PC-3 (cell line): ENCODE data around the gene PTK6. TPM values are rescaled to one million over a fixed set of nuclear protein-coding genes. Genes with fewer than 3 reads are reported as not detected.

Experiments used
- ATAC-seq: fragments of 200-7000 bp; cut with Tn5 transposase; 2 replicates; pipeline ENCODE4 v1.9.1; 2020; ENCODE audit warnings: mild to moderate bottlenecking, moderate library complexity
- BruUV-seq: library from RNA; stranded (reverse); fragments of 400-500 nt; replicated peaks from 2 replicates; lab custom pipeline; 2021; lab: Mats Ljungman, UMichigan
- CTCF ChIA-PET: fragments of 300-600 bp; sonication (Branson Sonifier 250); formaldehyde crosslinking; loops from one replicate; lab custom pipeline; 2022; ENCODE audit warnings: antibody characterized with exemption; lab: Charles Lee
- POLR2A ChIA-PET: fragments of 300-600 bp; sonication (Branson Sonifier 250); formaldehyde crosslinking; loops from one replicate; lab custom pipeline; 2022; ENCODE audit warnings: antibody characterized with exemption; ENCODE audit not compliant: unreplicated experiment; lab: Charles Lee
- DNase-seq: peaks from one replicate; pipeline ENCODE4 v3.0.0-alpha.2; 2015
- H2AFZ ChIP-seq: fragments of 300-600 bp; sonication (generic); 2 replicates; pipeline ENCODE4 v1.6.0; 2016; ENCODE audit warnings: antibody characterized with exemption, low read length
- H3F3A ChIP-seq: fragments of 300-600 bp; sonication (generic); one replicate; pipeline ENCODE4 v1.6.0; 2017; ENCODE audit warnings: antibody characterized with exemption, low read length, control low read depth, mild to moderate bottlenecking; ENCODE audit not compliant: unreplicated experiment
- H3K27ac ChIP-seq: fragments of 300-600 bp; sonication (generic); 2 replicates; pipeline ENCODE4 v1.5.1; 2016; ENCODE audit warnings: mild to moderate bottlenecking, low read length
- H3K27me3 ChIP-seq: fragments of 300-600 bp; sonication (generic); 2 replicates; pipeline ENCODE4 v1.6.1; 2016; ENCODE audit warnings: low read length, mixed read lengths
- H3K36me3 ChIP-seq: fragments of 300-600 bp; sonication (generic); 2 replicates; pipeline ENCODE4 v1.6.1; 2016; ENCODE audit warnings: low read depth, mixed run types, low read length, mixed read lengths
- H3K4me1 ChIP-seq: fragments of 300-600 bp; sonication (generic); 2 replicates; pipeline ENCODE4 v1.5.1; 2016; ENCODE audit warnings: low read length; ENCODE audit not compliant: insufficient read depth
- H3K4me2 ChIP-seq: fragments of 300-600 bp; sonication (generic); 2 replicates; pipeline ENCODE4 v1.6.0; 2016; ENCODE audit warnings: low read length
- H3K4me3 ChIP-seq: fragments of 300-600 bp; sonication (generic); 2 replicates; pipeline ENCODE4 v1.5.1; 2016; ENCODE audit warnings: mild to moderate bottlenecking, low read length, mixed read lengths
- H3K79me2 ChIP-seq: fragments of 300-600 bp; sonication (generic); 2 replicates; pipeline ENCODE4 v1.6.1; 2017; ENCODE audit warnings: low read length, mixed read lengths
- H3K9ac ChIP-seq: fragments of 300-600 bp; sonication (generic); 2 replicates; pipeline ENCODE4 v1.6.0; 2016; ENCODE audit warnings: mild to moderate bottlenecking, low read length
- H3K9me2 ChIP-seq: fragments of 300-600 bp; sonication (generic); replicated peaks from 2 replicates; pipeline ENCODE4 v1.6.1; 2016; ENCODE audit warnings: mixed run types, low read length, mixed read lengths
- H3K9me3 ChIP-seq: fragments of 300-600 bp; sonication (generic); 2 replicates; pipeline ENCODE4 v1.6.1; 2016; ENCODE audit warnings: low read length, mixed read lengths
- H4K20me1 ChIP-seq: fragments of 300-600 bp; sonication (generic); 2 replicates; pipeline ENCODE4 v1.6.1; 2016; ENCODE audit warnings: low read length, mixed read lengths
- CTCF ChIP-seq: fragments of 300-600 bp; sonication (generic); conservative IDR thresholded peaks from 2 replicates; pipeline ENCODE4 v1.5.1; 2017; ENCODE audit warnings: antibody characterized with exemption, low read depth, mild to moderate bottlenecking, low read length
- EZH2 ChIP-seq: fragments of 300-600 bp; sonication (generic); IDR thresholded peaks from one replicate; pipeline ENCODE4 v1.6.1; 2017; ENCODE audit warnings: antibody characterized with exemption, mild to moderate bottlenecking, low read length; ENCODE audit not compliant: unreplicated experiment
- EZH2phosphoT487 ChIP-seq: fragments of 300-600 bp; sonication (generic); IDR thresholded peaks from 2 replicates; pipeline ENCODE4 v1.6.1; 2018; ENCODE audit warnings: mild to moderate bottlenecking, antibody characterized with exemption, low read length, borderline replicate concordance
- intact Hi-C: fragments of 100-400 bp; cut with micrococcal nuclease; formaldehyde crosslinking; loops from 2 replicates; pipeline ENCODE4 v1.9.0; 2023
- total RNA-seq: library from RNA; depleted of rRNA; stranded (reverse); fragments of >200 nt; gene quantifications from 2 replicates; pipeline ENCODE4 v1.2.3, GENCODE V29; 2014

Gene PTK6
- total RNA-seq, 1 experiment from 2014 or later, result 11.1 TPM

GRCh38 chr20:63501818-63502670 is 35.1 kb downstream of the PTK6 start:
- Histone ChIP-seq H3K9ac (no peak overlapping the region), H3K27ac (no peak overlapping the region), H4K20me1 (no peaks in the 10 kb centered on the region), H3K4me3 (no peak overlapping the region), H3K79me2 (peaks cover 14% of the 10 kb centered on the region), H3F3A (no peaks in the 10 kb centered on the region), H3K4me2 (no peak overlapping the region), H2AFZ (no peak overlapping the region), H3K4me1 (peaks cover 9% of the 10 kb centered on the region), H3K27me3 (no peaks in the 10 kb centered on the region), H3K9me3 (no peaks in the 10 kb centered on the region), H3K9me2 (no peaks in the 10 kb centered on the region), H3K36me3 (no peaks in the 10 kb centered on the region)
- TF ChIP-seq EZH2phosphoT487 (no peak), CTCF (no peak), EZH2 (no peak)
- DNase-seq (no peak), ATAC-seq (no peak)
- intact Hi-C loops, result no loop called here
- POLR2A ChIA-PET, result no interaction called here
- BruUV-seq, result no TSS peak
- CTCF ChIA-PET, result no interaction called here

- no peaks in the 10 kb centered on the region for H3K9me3 ChIP-seq
- H3K9ac ChIP-seq, result no peak overlapping the region
- peaks cover 21% of the 10 kb centered on the region for H3K79me2 ChIP-seq
- H3K4me2 ChIP-seq, result no peak overlapping the region
- H3K4me3 ChIP-seq, result no peak overlapping the region
- no TSS peak for BruUV-seq
- no peak for TF ChIP-seq EZH2phosphoT487
- TF ChIP-seq EZH2, result no peak
- no peak for TF ChIP-seq CTCF
- H4K20me1 ChIP-seq, result no peaks in the 10 kb centered on the region; the same call in 1 of the 2 replicates
- no peaks in the 10 kb centered on the region for H3K27me3 ChIP-seq
- intact Hi-C loops, result no loop called here
- H3K36me3 ChIP-seq, result peaks cover under 1% of the 10 kb centered on the region; the same call in 1 of the 2 replicates
- H3F3A ChIP-seq, result no peaks in the 10 kb centered on the region
- H3K9me2 ChIP-seq, result no peaks in the 10 kb centered on the region
- POLR2A ChIA-PET, result no interaction called here
- no peak overlapping the region for H2AFZ ChIP-seq
- ATAC-seq (no peak), DNase-seq (no peak)
- peaks cover 14% of the 10 kb centered on the region for H3K4me1 ChIP-seq
- no peak overlapping the region for H3K27ac ChIP-seq
- CTCF ChIA-PET, result interaction anchor here (0.6 kb wide), 1 partner anchor 440 kb away, joined by 3 read pairs; no protein-coding TSS in a partner anchor
Observed at GRCh38 chr20:63500902-63501817, 36.0 kb downstream of the PTK6 start.
